ENCODE data around the gene MGAT5B.

- TF ChIP-seq, protein P1, sequence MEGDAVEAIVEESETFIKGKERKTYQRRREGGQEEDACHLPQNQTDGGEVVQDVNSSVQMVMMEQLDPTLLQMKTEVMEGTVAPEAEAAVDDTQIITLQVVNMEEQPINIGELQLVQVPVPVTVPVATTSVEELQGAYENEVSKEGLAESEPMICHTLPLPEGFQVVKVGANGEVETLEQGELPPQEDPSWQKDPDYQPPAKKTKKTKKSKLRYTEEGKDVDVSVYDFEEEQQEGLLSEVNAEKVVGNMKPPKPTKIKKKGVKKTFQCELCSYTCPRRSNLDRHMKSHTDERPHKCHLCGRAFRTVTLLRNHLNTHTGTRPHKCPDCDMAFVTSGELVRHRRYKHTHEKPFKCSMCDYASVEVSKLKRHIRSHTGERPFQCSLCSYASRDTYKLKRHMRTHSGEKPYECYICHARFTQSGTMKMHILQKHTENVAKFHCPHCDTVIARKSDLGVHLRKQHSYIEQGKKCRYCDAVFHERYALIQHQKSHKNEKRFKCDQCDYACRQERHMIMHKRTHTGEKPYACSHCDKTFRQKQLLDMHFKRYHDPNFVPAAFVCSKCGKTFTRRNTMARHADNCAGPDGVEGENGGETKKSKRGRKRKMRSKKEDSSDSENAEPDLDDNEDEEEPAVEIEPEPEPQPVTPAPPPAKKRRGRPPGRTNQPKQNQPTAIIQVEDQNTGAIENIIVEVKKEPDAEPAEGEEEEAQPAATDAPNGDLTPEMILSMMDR (IDR thresholded peaks at IDR 0.05), result no peak
- no peak for TF ChIP-seq POLR2AphosphoS5 (IDR thresholded peaks at IDR 0.05)
Observed at GRCh38 chr17:76947309-76947708, 79.1 kb downstream of the MGAT5B start.

Measured in sigmoid colon (tissue), 4 donors.